ENCODE data around the gene NGF.

- TF ChIP-seq CTCF (IDR thresholded peaks at IDR 0.05) (no peak), POLR2A (IDR thresholded peaks at IDR 0.05) (no peak)
Measured at GRCh38 chr1:115239426-115239825, 98.6 kb downstream of the NGF start.

Measured in thyroid gland (tissue), 4 donors.